OCI-LY1 (cell line): ENCODE measurements around the gene TMPRSS11E.

Source experiments
- H2AFZ ChIP-seq: fragments of 200-600 bp; sonication (generic), shearing (Covaris generic); 2 replicates; pipeline ENCODE4 v1.6.0; 2014; ENCODE audit warnings: antibody characterized with exemption, mild to moderate bottlenecking, low read length
- H3F3A ChIP-seq: fragments of 200-600 bp; sonication (generic), shearing (Covaris generic); 2 replicates; pipeline ENCODE4 v1.6.0; 2014; ENCODE audit warnings: mild to moderate bottlenecking, antibody characterized with exemption, low read length, moderate library complexity; ENCODE audit not compliant: insufficient read depth
- H3K27ac ChIP-seq: fragments of 200-600 bp; sonication (generic); 2 replicates; pipeline ENCODE4 v1.5.1; 2014; ENCODE audit warnings: low read length, mixed run types, mild to moderate bottlenecking, low read depth; ENCODE audit not compliant: poor library complexity, severe bottlenecking
- H3K27me3 ChIP-seq: fragments of 200-600 bp; sonication (generic); 2 replicates; pipeline ENCODE4 v1.6.0; 2014; ENCODE audit warnings: antibody characterized with exemption, mild to moderate bottlenecking, low read length, moderate library complexity; ENCODE audit not compliant: insufficient read depth
- H3K36me3 ChIP-seq: fragments of 200-600 bp; sonication (generic); 2 replicates; pipeline ENCODE4 v1.6.1; 2014; ENCODE audit warnings: mild to moderate bottlenecking, antibody characterized with exemption, low read length, moderate library complexity, mixed read lengths; ENCODE audit not compliant: insufficient read depth
- H3K4me1 ChIP-seq: fragments of 200-600 bp; sonication (generic); 2 replicates; pipeline ENCODE4 v1.5.1; 2014; ENCODE audit warnings: mild to moderate bottlenecking, low read length, moderate library complexity; ENCODE audit not compliant: insufficient read depth, severe bottlenecking
- H3K4me2 ChIP-seq: fragments of 200-600 bp; sonication (generic), shearing (Covaris generic); 2 replicates; pipeline ENCODE4 v1.6.1; 2014; ENCODE audit warnings: low read length
- H3K4me3 ChIP-seq: fragments of 200-600 bp; sonication (generic); 2 replicates; pipeline ENCODE4 v1.5.1; 2014; ENCODE audit warnings: low read length, low read depth, mild to moderate bottlenecking, mixed read lengths; ENCODE audit not compliant: poor library complexity, severe bottlenecking
- H3K79me2 ChIP-seq: fragments of 200-600 bp; shearing (Covaris generic); 2 replicates; pipeline ENCODE4 v1.6.1; 2016; ENCODE audit warnings: mixed run types, low read length, mixed read lengths; ENCODE audit not compliant: insufficient read depth
- H3K9ac ChIP-seq: fragments of 200-600 bp; sonication (generic), shearing (Covaris generic); 2 replicates; pipeline ENCODE4 v1.6.1; 2014; ENCODE audit warnings: mild to moderate bottlenecking, low read length, mixed read lengths
- H3K9me2 ChIP-seq: fragments of 200-600 bp; sonication (generic), shearing (Covaris generic); 2 replicates; pipeline ENCODE4 v1.6.1; 2014; ENCODE audit warnings: low read depth, mild to moderate bottlenecking, low read length, mixed read lengths
- H3K9me3 ChIP-seq: fragments of 200-600 bp; shearing (Covaris generic); 2 replicates; pipeline ENCODE4 v1.6.1; 2014; ENCODE audit warnings: low read length, mixed read lengths
- H4K20me1 ChIP-seq: fragments of 200-600 bp; sonication (generic), shearing (Covaris generic); 2 replicates; pipeline ENCODE4 v1.6.0; 2016; ENCODE audit warnings: mild to moderate bottlenecking, low read length; ENCODE audit not compliant: insufficient read depth
- CTCF ChIP-seq: fragments of 200-600 bp; sonication (generic), shearing (Covaris generic); IDR thresholded peaks from 2 replicates; pipeline ENCODE4 v1.5.1; 2017; ENCODE audit warnings: mild to moderate bottlenecking, antibody characterized with exemption, low read length, moderate library complexity, mixed read lengths
- EZH2 ChIP-seq: fragments of 200-600 bp; sonication (generic), shearing (Covaris generic); IDR thresholded peaks from 2 replicates; pipeline ENCODE4 v1.8.0; 2017; ENCODE audit warnings: borderline replicate concordance, mixed run types, mild to moderate bottlenecking, antibody characterized with exemption, low read length, moderate library complexity, mixed read lengths

TMPRSS11E gene

GRCh38 chr4:68460085-68460484, 12.8 kb downstream of the TMPRSS11E start:
- no peak overlapping the region for H3K9ac ChIP-seq
- H3K4me1 ChIP-seq, result no peaks in the 10 kb centered on the region
- H3K9me2 ChIP-seq, result no peaks in the 10 kb centered on the region
- TF ChIP-seq EZH2, result no peak
- TF ChIP-seq CTCF, result no peak
- H3K79me2 ChIP-seq, result no peaks in the 10 kb centered on the region
- no peak overlapping the region for H3K27ac ChIP-seq
- H3K4me2 ChIP-seq, result no peak overlapping the region
- H3K36me3 ChIP-seq, result no peaks in the 10 kb centered on the region
- no peak overlapping the region for H2AFZ ChIP-seq
- H4K20me1 ChIP-seq, result no peaks in the 10 kb centered on the region
- no peaks in the 10 kb centered on the region for H3K27me3 ChIP-seq
- no peaks in the 10 kb centered on the region for H3K9me3 ChIP-seq
- no peak overlapping the region for H3K4me3 ChIP-seq
- no peaks in the 10 kb centered on the region for H3F3A ChIP-seq

GRCh38 chr4:68461790-68462189, 14.5 kb downstream of the TMPRSS11E start:
- Histone ChIP-seq H2AFZ (no peak overlapping the region), H3K79me2 (no peaks in the 10 kb centered on the region), H3K4me2 (no peak overlapping the region), H3K4me1 (no peaks in the 10 kb centered on the region), H3K9me3 (no peaks in the 10 kb centered on the region), H3K27ac (no peak overlapping the region), H4K20me1 (no peaks in the 10 kb centered on the region), H3F3A (no peaks in the 10 kb centered on the region), H3K27me3 (no peaks in the 10 kb centered on the region), H3K4me3 (no peak overlapping the region), H3K9me2 (no peaks in the 10 kb centered on the region), H3K9ac (no peak overlapping the region), H3K36me3 (no peaks in the 10 kb centered on the region)
- TF ChIP-seq CTCF (no peak), EZH2 (no peak)

- H3K27ac ChIP-seq, result no peak overlapping the region
- TF ChIP-seq EZH2, result no peak
- no peak for TF ChIP-seq CTCF
- H3K9ac ChIP-seq, result no peak overlapping the region
- H3F3A ChIP-seq, result no peaks in the 10 kb centered on the region
- H3K9me3 ChIP-seq, result no peaks in the 10 kb centered on the region
- no peak overlapping the region for H3K4me3 ChIP-seq
- H3K9me2 ChIP-seq, result no peaks in the 10 kb centered on the region
- no peaks in the 10 kb centered on the region for H3K36me3 ChIP-seq
- H3K4me1 ChIP-seq, result no peaks in the 10 kb centered on the region
- H4K20me1 ChIP-seq, result no peaks in the 10 kb centered on the region
- no peaks in the 10 kb centered on the region for H3K27me3 ChIP-seq
- no peak overlapping the region for H3K4me2 ChIP-seq
- no peak overlapping the region for H2AFZ ChIP-seq
- H3K79me2 ChIP-seq, result no peaks in the 10 kb centered on the region
These were observed 15.4 kb downstream of the TMPRSS11E start for GRCh38 chr4:68462691-68463090.
